GM21360 (cell line): ENCODE results near the gene LMO1.

ENCODE experiments used
- ATAC-seq: cut with Tn5 transposase; IDR thresholded peaks from one replicate; pipeline ENCODE4 v1.9.1; 2021; ENCODE audit warnings: mild to moderate bottlenecking, moderate library complexity; ENCODE audit not compliant: unreplicated experiment

The LMO1 gene

GRCh38 chr11:8266246-8267241 is 2.9 kb upstream of the LMO1 start:
- ATAC-seq = no peak

GRCh38 chr11:8265681-8266241 is 2.1 kb upstream of the LMO1 start:
- no peak for ATAC-seq

DNA sequence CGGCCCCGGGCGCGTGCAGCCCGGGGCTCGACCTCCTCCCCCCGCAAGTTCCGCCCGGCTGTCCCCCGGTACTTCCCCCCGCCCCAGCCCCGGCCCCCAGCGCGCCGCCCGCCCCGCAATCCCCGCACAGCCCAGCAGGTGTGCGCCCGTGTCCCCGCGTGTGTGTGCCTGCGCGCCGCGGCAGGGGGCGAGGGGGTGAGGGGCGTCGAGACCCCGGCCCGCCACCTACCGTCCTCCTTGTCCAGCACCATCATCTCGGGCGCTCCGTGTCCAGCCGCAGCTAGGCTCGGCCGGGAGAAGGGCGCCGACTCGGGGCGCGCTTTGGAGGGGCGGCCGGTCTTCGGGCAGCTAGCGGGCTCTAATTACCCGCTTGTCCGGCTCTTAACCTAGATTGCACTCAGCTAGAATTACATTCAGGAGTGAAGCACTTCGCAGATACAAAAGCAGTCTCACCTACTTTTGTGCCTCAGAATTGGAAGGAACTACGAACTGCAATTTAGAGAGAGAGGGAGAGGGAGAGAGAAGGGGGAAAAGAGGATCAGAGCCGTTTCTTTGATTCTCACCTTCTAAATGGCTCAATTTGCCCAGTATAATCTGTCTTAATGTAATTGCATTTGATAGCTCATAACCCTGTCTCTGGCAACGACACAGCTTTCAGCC is 439 bp downstream of the LMO1 start:
- ATAC-seq = no peak

- ATAC-seq = peak; percentile 49
These were observed 1.0 kb downstream of the LMO1 start for GRCh38 chr11:8262552-8263108.

DNA sequence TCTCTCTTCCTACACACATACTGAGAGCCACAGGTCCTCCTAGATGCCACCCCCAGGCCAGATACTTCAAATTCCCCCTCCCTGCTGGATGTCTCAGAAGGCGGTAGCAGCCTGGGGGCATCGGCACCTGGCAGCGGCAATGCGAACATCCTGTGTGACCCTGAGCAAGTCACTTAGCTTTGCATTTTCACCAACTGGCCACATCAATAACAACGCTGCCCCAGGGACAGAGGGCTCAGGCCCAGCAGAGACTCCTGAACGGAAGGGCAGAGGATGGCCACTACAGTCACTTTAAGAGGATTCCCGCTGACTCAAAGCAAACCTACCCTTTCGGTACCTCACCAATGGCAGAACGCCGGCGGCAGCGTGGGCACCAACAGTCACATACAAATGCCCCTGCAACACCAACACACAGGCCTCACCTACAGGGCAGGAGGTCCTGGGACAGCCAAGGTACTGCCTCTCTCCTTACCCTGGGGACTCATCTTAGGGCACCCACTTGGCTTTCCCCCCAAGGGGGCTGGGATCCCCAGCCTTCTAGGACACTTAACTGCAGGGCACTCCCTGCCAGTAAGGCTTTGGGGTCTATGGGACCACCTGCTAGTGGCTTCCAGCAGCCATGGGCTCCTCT is 1.6 kb downstream of the LMO1 start:
- ATAC-seq = no peak

- no peak for ATAC-seq
These were observed 2.4 kb downstream of the LMO1 start for GRCh38 chr11:8261291-8261690.

DNA sequence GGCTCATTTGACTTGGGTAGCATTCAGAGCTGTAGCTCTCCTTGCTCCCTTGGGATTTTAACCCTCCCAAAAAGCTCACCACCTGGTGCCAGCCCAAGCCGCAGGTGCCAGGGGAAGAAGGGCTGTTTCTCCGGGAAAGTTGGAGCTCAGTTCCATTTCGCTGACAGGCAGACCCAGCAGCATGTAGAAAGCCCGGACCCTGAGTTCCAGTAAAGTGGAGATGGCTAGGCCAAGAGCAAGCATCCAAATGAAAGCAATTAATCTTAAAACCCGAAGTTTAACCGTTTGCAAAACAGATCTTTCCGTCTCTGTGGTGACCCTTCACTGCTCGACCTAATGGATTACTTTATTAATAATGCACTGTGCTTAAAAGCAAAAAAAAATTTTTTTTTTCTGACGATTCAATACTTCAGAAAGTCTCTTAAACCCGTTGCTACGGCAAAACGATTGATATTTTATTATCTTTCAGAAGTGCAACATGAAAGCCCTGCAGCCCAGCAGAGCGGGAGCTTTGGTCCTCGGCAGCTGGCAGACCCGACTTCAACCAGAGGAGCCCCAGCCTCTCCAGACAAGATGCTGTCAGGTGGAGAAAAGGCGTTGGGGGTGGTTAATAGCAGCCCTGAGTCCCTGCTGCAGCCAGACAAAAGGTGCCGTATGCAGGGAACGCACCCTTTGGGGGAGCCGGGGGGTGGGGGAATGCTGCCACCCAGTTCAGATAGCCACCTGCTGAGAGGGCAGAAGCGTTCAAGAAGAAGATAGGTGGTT is 3.3 kb downstream of the LMO1 start:
- no peak for ATAC-seq

DNA sequence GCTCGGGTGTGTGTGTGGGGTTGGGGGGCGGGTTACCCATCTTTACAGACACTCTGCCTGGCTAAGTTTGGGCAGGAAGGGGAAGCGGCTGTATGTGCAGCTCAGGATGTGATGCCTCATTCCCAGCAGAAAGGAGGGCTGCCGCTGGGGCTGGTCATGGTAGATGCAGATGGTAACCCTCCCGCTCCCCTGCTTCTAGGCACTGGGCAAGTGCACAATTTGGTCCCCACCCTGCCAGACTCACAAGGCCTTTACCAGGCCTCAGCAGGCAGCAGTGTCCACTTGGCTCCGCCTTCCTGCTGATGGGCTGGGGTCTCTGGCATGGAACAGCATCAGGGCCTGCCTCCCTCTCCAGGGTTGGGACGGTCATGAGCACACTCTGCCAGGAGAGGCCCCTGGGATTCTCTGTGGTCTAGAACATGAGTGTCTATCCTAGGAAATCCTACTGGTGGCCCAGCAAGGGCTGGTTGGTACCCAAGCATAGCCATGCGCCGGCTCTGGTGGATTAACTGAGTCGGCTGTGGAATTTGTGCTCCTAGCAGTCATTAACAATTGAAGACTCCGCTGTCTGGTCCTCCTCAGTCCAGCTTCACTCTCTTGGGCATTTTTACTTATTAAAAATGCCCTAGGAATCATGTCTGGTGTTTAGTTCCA is 4.2 kb downstream of the LMO1 start:
- ATAC-seq = no peak

DNA sequence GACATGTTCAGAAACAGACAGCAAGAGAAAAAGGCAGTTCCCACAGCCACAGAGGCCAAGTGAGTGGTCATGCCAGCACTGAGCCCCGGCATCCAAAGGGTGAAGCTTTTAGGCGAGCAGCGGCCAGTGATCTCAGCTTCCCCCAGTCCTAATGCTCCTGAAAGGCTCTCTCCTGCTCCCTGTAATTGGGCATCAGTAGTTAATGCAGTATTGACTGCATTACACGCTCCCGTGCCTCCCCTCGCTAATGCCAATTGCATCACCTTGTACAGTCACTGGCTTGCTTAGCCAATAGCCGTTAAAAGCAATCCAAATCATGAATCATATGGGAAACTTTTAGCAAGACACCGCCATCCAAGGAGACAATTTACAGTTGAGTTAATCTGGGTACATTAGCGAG is 4.9 kb downstream of the LMO1 start:
- ATAC-seq = no peak

DNA sequence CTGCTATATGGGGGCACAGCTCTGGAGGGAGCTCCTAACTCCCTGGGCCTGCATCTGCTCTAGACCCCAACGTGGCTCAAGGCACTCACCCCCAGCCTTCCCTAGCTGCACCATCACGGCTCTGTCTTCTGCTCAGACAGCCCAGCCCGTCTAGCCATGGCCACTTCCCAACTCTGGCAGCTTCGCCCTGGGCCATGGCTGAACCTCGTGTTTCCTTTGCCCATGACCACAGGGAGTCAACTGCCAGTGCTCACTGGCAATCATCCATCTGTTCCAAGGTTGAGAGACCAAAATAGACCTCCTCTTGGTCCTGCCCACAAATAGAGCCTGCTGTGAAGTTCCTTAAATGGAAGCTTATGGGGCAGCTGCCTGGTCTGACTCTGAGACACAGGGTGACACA is 5.4 kb downstream of the LMO1 start:
- no peak for ATAC-seq

GRCh38 chr11:8257003-8257664 is 6.5 kb downstream of the LMO1 start:
- ATAC-seq = no peak

DNA sequence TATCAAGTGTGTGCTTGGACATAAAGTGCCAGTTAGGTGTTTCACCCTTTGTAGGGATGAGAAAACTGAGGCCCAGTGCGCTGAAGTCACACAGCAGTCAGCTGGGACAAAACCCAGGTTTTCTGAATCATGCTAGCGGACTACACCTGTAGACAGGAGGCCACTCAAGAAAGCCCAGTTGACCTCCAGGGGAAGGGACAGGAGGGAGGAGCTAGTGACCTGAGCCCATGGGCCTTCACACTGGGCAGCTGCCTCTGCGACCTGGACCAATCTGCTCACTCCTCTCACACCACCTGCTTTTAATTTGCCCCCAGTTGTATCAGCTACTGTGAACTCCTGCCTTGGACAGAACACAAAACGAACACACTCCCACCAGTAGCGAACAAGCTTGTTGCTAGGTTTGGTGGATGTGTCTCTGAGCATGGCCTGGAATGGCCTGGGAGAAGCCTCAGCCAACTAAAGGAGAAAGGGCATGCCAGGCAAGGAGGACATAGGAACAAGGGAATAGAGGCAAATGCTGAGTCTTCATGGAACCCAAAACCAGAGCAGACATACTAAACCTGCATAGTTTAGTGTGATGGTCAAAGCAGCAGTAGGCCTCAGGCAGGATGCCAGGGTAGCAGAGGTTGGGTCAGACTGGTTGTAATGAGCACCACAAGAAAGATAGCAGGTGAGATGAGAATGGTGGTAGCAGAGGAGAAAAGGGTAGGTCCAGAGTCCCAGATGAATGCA is 7.2 kb downstream of the LMO1 start:
- no peak for ATAC-seq

GRCh38 chr11:8253566-8253965 is 10.1 kb downstream of the LMO1 start:
- ATAC-seq = no peak

DNA sequence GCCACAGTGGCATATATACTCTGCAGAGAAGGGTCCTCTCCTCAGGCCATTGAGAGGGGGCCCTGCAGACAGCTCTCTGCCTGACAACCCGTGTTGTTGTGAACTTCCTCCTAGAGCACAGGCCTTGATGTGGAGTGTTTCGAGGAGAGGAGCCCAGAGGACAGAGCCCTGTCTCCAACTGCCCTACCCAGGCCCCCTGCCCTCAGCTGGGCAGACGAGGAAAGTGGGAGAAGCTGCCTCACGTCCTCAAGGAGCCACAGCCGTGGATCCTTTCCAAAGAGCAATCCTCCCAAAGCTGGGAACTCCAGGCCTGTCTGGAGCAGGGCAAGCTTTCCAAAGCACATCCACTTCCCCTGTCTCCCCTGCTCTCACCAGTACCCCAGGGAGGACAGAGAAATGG is 10.7 kb downstream of the LMO1 start:
- no peak for ATAC-seq

DNA sequence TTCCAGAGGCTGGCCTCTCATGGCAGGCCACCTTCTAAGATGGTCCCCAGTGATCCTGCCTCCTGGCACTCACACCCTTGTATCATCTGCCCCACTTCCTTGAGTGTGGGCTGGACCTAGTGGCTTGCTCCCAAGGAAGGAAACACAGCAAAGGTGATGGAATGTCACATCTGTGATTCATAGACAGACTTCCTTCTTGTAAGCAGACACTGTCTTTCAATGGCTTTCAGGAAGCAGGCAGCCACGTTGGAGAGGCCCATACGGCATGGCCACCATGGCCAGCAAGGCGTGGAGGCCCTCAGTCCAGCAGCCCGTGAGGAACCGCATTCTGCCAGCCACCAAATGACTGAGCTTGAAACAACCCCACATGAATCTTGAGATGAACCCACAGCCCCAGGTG is 11.3 kb downstream of the LMO1 start:
- ATAC-seq = no peak

DNA sequence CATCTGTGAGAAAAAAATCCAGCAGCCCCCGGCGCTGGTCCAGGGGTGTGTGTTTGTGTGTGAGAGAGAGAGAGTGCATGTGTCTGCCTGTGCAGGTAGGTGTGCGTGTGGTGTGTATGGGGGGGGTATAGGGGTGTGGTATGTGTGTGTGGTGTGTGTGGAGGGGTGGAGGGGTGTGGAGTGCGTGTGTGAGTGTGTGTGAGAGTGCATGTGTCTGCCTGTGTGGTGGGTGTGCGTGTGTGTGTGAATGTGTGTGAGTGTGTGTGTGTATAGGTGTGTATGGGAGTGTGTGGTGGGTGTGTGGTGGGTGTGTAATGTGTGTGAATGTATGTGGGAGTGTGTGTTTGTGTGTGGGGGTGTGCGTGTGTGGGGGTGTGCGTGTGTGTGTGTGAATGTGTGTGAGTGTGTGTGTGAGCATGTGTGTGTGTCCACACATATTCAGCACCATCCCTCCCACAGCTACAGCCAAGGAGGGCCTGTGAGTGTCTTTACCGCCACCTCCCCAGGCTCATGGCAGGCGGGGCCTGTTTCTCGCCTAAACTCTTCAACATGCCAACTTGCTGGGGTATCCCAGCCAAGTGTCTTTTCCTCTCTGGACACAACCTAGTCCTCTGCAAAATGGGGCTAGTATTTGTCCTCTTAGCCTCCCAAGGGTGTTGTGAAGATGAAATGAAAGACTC is 11.9 kb downstream of the LMO1 start:
- no peak for ATAC-seq

GRCh38 chr11:8250981-8251615 is 12.6 kb downstream of the LMO1 start:
- ATAC-seq = no peak

- no peak for ATAC-seq
These were observed 13.2 kb downstream of the LMO1 start for GRCh38 chr11:8250434-8250833.
